RWPE2 (cell line): ENCODE data around the gene RNU6-1.

ENCODE experiments used
- ATAC-seq: fragments of 200-7000 bp; cut with Tn5 transposase; 3 replicates; pipeline ENCODE4 v1.9.1; 2021; ENCODE audit warnings: low read depth
- DNase-seq: peaks from one replicate; pipeline ENCODE4 v3.0.0-alpha.2; 2020; ENCODE audit warnings: low spot score
- H3K27ac ChIP-seq: fragments of 450-650 bp; 2 replicates; pipeline ENCODE4 v1.5.1; 2017; ENCODE audit warnings: mild to moderate bottlenecking; ENCODE audit not compliant: poor library complexity, severe bottlenecking
- H3K27me3 ChIP-seq: fragments of 250-450 bp; sonication (Bioruptor Pico); 2 replicates; pipeline ENCODE4 v1.5.1; 2021; ENCODE audit warnings: mild to moderate bottlenecking, moderate library complexity; ENCODE audit not compliant: insufficient read depth, poor library complexity, severe bottlenecking
- H3K36me3 ChIP-seq: fragments of 250-450 bp; sonication (Bioruptor Pico); 2 replicates; pipeline ENCODE4 v1.5.1; 2020; ENCODE audit warnings: low read depth, mild to moderate bottlenecking, moderate library complexity
- H3K4me1 ChIP-seq: fragments of 250-450 bp; sonication (Bioruptor Pico); 2 replicates; pipeline ENCODE4 v1.5.1; 2021; ENCODE audit warnings: mild to moderate bottlenecking, moderate library complexity; ENCODE audit not compliant: insufficient read depth, poor library complexity, severe bottlenecking
- H3K4me3 ChIP-seq: fragments of 250-450 bp; sonication (Bioruptor Pico); 2 replicates; pipeline ENCODE4 v1.5.1; 2021; ENCODE audit warnings: mild to moderate bottlenecking, moderate library complexity; ENCODE audit not compliant: severe bottlenecking
- H3K9me3 ChIP-seq: fragments of 250-450 bp; sonication (Bioruptor Pico); 2 replicates; pipeline ENCODE4 v1.5.1; 2021; ENCODE audit warnings: mild to moderate bottlenecking, moderate library complexity; ENCODE audit not compliant: severe bottlenecking
- CTCF ChIP-seq: fragments of 450-650 bp; IDR thresholded peaks from one replicate; pipeline ENCODE4 v1.5.1; 2017; ENCODE audit warnings: mild to moderate bottlenecking, moderate library complexity; ENCODE audit not compliant: poor library complexity, severe bottlenecking

Gene RNU6-1

GRCh38 chr15:67796196-67797127, 43.4 kb downstream of the RNU6-1 start:
- no peak overlapping the region for H3K4me3 ChIP-seq
- no peak for DNase-seq
- peaks cover 9% of the 10 kb centered on the region for H3K9me3 ChIP-seq

GRCh38 chr15:67794832-67795574, 44.8 kb downstream of the RNU6-1 start:
- Histone ChIP-seq H3K27me3 (no peaks in the 10 kb centered on the region), H3K27ac (no peak overlapping the region), H3K4me3 (no peak overlapping the region), H3K36me3 (no peaks in the 10 kb centered on the region), H3K9me3 (peaks cover 9% of the 10 kb centered on the region), H3K4me1 (no peaks in the 10 kb centered on the region)
- ATAC-seq (no peak), DNase-seq (no peak)
- TF ChIP-seq CTCF, result no peak

More at GRCh38 chr15:67796196-67797127, 43.4 kb downstream of the RNU6-1 start:
- Histone ChIP-seq H3K27me3 (no peaks in the 10 kb centered on the region), H3K27ac (no peak overlapping the region), H3K36me3 (no peaks in the 10 kb centered on the region), H3K4me1 (no peaks in the 10 kb centered on the region)
- no peak for TF ChIP-seq CTCF
- ATAC-seq, result no peak

- H3K9me3 ChIP-seq, result peaks cover 9% of the 10 kb centered on the region
- H3K27me3 ChIP-seq, result no peaks in the 10 kb centered on the region
- H3K4me1 ChIP-seq, result no peaks in the 10 kb centered on the region
- H3K36me3 ChIP-seq, result no peaks in the 10 kb centered on the region
- no peak for ATAC-seq
- no peak overlapping the region for H3K4me3 ChIP-seq
- TF ChIP-seq CTCF, result no peak
- H3K27ac ChIP-seq, result no peak overlapping the region
- no peak for DNase-seq
Observed at GRCh38 chr15:67792250-67792942, 47.4 kb downstream of the RNU6-1 start.

GRCh38 chr15:67790610-67791319, 49.1 kb downstream of the RNU6-1 start:
- H3K27me3 ChIP-seq, result no peaks in the 10 kb centered on the region
- peaks cover 9% of the 10 kb centered on the region for H3K9me3 ChIP-seq
- H3K36me3 ChIP-seq, result no peaks in the 10 kb centered on the region
- DNase-seq (no peak), ATAC-seq (no peak; the same call in 2 of the 3 replicates)
- no peaks in the 10 kb centered on the region for H3K4me1 ChIP-seq
- no peak overlapping the region for H3K4me3 ChIP-seq
- no peak overlapping the region for H3K27ac ChIP-seq
- no peak for TF ChIP-seq CTCF
